ENCODE data around the gene SOX8.

SOX8 gene

GRCh38 chr16:1027501-1027815, 45.9 kb downstream of the SOX8 start:
- no peak for DNase-seq

- no peak for DNase-seq
These were observed 46.5 kb downstream of the SOX8 start for GRCh38 chr16:1028056-1028455.

- DNase-seq, result no peak
These were observed 47.1 kb downstream of the SOX8 start for GRCh38 chr16:1028524-1029258.

DNA sequence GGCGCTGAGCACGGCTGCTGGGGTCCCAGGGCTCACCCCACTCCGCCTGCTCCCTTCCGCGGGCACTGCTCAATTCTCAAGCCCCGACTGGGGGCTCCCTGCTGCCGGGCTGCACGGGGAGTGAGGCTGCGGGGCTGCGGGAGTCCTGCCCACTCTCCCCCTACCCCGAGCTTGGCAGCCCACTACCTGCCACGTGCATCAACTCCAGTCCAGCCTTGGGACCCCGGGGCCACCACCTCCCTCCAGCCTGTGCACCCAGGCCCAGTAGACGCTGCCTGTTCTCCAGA, 47.6 kb downstream of the SOX8 start:
- DNase-seq, result no peak

DNA sequence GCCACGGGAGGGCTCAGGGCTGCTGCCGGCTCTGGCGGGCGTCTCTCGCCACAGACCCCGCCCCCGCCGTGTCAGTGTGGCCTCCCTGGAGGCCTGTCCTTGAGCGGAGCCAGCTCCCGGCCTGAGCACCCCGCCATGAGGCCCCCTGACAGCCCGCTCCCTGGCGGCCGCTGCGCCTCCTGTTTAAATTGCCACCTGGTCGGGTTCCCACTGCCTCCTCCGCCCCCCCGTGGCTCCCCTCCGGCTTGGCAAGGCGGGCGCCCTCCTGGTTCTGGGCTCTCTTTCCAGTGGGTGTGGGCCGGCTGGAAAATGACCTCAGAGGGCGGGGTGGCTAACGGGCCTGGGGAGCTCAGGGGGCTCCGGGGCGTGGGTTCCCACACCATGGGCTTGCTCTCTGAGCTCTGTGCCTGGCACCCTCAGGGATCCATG, 48.9 kb downstream of the SOX8 start:
- DNase-seq, result no peak

DNA sequence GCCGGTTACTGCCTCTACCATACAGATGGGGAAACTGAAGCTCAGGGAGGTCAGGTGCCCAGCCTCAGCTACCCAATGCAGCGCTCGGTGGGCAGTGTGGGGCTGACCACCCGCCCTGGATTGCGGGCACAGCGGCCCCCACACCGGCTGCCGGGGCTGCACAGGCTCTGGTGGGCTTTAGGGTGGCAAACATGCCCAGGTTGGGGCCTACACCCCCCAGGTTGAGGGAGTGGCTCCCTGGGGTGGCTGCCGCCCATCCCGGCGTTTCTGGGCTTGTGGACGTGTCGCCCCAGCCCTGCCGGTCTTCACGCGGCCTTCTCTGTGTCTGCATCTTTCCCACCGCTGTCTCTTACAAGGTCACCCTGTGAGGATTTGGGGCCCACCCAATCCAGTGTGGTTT, 50.1 kb downstream of the SOX8 start:
- no peak for DNase-seq

DNA sequence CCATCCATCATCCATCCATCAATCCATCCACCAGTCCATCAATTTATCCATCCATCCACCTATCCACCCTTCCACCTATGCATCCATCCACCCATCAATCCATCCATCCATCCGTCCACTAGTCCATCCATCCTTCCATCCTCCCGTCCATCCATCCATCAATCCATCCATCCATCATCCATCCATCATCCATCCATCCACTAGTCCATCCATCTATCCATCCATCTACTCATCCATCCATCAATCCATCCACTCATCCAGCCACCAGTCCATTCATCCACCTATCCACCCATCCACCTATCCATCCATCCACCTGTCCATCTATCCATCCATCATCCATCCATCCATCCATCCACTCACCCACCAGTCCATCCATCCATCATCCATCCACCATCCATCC, 51.0 kb downstream of the SOX8 start:
- no peak for DNase-seq

DNA sequence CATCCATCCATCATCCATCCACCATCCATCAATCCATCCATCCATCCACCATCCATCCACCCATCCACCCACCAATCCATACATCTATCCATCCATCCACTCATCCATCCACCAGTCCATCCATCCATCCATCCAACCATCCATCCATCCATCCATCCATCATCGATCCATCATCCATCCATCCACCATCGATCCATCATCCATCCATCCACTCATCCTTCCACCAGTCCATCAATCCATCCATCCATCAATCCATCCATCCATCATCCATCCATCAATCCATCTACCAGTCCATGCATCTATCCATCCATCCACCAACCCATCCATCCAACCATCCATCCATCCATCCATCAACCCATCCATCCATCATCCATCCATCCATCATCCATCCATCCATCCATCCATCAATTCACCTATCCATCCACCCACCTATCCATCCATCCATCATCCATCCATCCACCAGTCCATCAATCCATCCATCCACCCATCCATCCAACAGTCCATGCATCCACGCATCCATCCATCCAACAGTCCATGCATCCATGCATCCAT, 51.6 kb downstream of the SOX8 start:
- no peak for DNase-seq

DNA sequence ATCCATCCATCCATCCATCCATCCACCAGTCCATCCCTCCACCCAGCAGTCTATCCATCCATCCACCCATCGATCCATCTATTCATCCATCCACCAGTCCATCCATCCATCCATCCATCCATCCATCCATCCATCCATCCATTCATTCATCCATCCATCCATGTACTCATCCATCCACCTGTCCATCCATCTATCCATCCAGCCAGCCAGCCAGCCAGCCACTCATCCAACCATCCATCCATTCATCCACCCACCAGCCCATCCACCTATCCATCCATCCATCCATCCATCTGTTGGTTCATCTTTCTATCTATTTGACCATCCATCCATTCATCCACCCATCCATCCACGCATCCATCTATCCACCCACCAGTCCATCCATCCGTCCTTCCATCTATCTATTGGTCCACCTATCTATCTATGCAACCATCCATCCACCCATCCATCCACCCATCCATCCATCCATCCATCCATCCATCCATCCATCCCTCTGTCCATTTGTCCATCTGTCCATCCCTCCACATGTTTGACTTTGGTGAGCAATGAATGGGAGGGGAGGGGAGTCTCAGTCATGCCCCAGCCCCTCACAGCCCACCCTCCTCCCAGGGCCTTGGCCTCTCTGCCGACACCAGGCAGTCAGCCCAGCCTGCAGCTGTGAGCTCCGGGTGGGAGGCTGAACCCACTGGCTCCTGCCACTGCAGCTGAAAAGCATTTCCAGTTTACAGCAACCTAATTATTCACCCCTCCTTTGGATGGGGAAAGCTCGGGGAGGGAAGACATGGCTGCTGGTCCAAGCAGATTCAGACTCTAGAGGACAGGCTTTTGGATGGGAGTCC, 52.9 kb downstream of the SOX8 start:
- DNase-seq, result no peak

GRCh38 chr16:1035066-1035415, 53.5 kb downstream of the SOX8 start:
- no peak for DNase-seq

- DNase-seq, result no peak
These were observed 54.6 kb downstream of the SOX8 start for GRCh38 chr16:1036166-1036565.
